ENCODE results near the gene PAIP1. TPM values are rescaled to one million over a fixed set of nuclear protein-coding genes. Genes with fewer than 3 reads are reported as not detected.

Gene PAIP1
- total RNA-seq, 4 donors from 2014 or later: 84.5 to 105 (median 98.5) TPM

GRCh38 chr5:43570450-43571158 lies 13.7 kb upstream of the PAIP1 start:
- intact Hi-C loops (cut with DNase I): no loop called here
- Histone ChIP-seq H3K4me1 (peaks cover 17% of the 10 kb centered on the region in 2 donors), H3K9me3 (no peaks in the 10 kb centered on the region), H3K27ac (no peak overlapping the region), H3K36me3 (no peaks in the 10 kb centered on the region), H3K4me3 (replicated peaks in 1 of 3) (no peak overlapping the region), H3K27me3 (no peaks in the 10 kb centered on the region)
- 88 to 93% methylated on average over 8 of the region's 8 CpGs for WGBS, 2 donors
- DNase-seq: no peak
- TF ChIP-seq CTCF (IDR thresholded peaks at IDR 0.05): no peak
- TF ChIP-seq POLR2A (IDR thresholded peaks at IDR 0.05): no peak

DNA sequence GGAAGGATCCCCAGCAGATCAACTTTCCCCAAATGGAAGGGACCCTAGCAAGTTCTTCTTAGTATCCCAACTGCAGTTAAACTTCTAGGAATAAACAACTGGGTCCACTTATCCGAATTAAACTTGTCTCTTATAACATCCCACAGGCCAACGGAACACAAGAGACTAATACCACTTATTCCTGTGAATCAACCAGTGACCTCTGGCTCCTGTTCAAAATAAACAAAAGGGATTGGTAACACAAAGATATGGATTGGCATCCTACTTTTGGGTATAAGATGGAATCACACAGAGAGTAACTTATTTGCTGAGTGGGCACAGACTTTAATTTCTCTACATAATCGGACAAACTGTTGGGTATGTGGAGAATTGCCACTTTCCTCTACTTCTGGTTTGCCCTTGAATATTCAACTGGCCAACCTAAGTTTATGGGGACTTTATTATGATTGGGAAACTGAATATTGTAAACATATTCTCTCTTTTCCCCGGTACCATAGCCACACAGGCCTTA lies 12.4 kb upstream of the PAIP1 start:
- no peaks in the 10 kb centered on the region for H3K9me3 ChIP-seq
- intact Hi-C loops (cut with DNase I): no loop called here
- no peaks in the 10 kb centered on the region for H3K27me3 ChIP-seq
- no peak overlapping the region for H3K27ac ChIP-seq
- no peaks in the 10 kb centered on the region for H3K36me3 ChIP-seq
- peaks cover 17% of the 10 kb centered on the region in 2 donors for H3K4me1 ChIP-seq
- no peak for DNase-seq
- 92 to 94% methylated on average over 4 of the region's 4 CpGs for WGBS, 2 donors
- H3K4me3 ChIP-seq (replicated peaks in 1 of 3): no peak overlapping the region
- TF ChIP-seq POLR2A (IDR thresholded peaks at IDR 0.05): no peak
- TF ChIP-seq CTCF (IDR thresholded peaks at IDR 0.05): no peak

DNA sequence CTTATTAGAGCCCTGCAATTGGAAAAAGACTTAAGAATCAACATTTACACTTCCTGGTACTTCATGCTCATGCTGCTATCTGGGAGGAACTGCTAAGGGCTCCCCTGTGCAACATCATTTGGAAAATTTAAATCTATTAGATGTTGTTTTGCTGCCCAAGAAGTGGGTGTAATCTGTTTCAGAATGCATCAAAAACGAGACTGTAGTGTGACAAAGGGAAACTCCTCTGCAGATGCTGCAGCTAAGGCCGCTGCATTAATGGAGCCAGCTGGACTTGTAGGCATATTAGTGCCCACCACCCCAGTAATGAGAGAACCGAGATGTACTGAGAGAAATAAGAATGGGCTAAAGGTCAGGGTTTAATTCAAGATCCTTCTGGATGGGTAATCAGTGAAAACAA lies 11.1 kb upstream of the PAIP1 start:
- H3K27ac ChIP-seq: no peak overlapping the region
- H3K4me3 ChIP-seq (replicated peaks in 1 of 3): no peak overlapping the region
- DNase-seq: no peak
- H3K9me3 ChIP-seq: no peaks in the 10 kb centered on the region
- no peaks in the 10 kb centered on the region for H3K36me3 ChIP-seq
- TF ChIP-seq POLR2A (IDR thresholded peaks at IDR 0.05) (no peak), CTCF (IDR thresholded peaks at IDR 0.05) (no peak)
- no peaks in the 10 kb centered on the region for H3K27me3 ChIP-seq
- intact Hi-C loops (cut with DNase I): no loop called here
- 89 to 90% methylated on average over 3 of the region's 3 CpGs for WGBS, 2 donors
- H3K4me1 ChIP-seq: peaks cover 14 to 16% of the 10 kb centered on the region in 2 donors

- H3K36me3 ChIP-seq: no peaks in the 10 kb centered on the region
- TF ChIP-seq CTCF (IDR thresholded peaks at IDR 0.05): no peak
- H3K4me1 ChIP-seq: no peaks in the 10 kb centered on the region
- intact Hi-C loops (cut with DNase I): no loop called here
- DNase-seq: no peak
- H3K4me3 ChIP-seq (replicated peaks in 1 of 3): no peak overlapping the region
- no peaks in the 10 kb centered on the region for H3K27me3 ChIP-seq
- WGBS, 2 donors: 87 to 88% methylated on average over 5 of the region's 5 CpGs
- no peak overlapping the region for H3K27ac ChIP-seq
- H3K9me3 ChIP-seq: no peaks in the 10 kb centered on the region
Measured at GRCh38 chr5:43565043-43565442, 8.2 kb upstream of the PAIP1 start.

DNA sequence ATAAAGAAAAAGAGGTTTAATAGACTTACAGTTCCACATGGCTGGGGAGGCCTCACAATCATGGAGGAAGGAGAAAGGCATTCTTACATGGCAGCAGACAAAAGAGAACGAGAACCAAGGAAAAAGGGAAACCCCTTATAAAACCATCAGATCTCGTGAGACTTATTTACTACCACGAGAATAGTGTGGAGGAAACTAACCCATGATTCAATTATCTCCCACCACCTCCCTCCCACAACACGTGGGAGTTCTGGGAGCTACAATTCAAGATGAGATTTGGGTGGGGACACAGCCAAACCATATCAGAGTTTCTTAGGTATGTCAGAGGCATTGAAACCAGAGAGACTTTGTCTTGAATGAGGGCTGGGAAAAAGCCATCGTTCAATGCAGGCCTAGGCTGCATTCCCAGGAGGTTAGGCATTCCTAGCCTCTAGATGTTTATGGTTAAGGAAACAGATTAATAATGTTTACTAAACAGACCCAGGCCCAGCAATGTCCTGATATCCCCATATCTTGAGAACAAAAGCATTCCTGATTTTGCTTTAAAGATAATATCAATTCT lies 7.5 kb upstream of the PAIP1 start:
- Histone ChIP-seq H3K4me1 (no peaks in the 10 kb centered on the region), H3K27ac (no peak overlapping the region), H3K9me3 (no peaks in the 10 kb centered on the region), H3K4me3 (replicated peaks in 1 of 3) (no peak overlapping the region), H3K36me3 (no peaks in the 10 kb centered on the region), H3K27me3 (no peaks in the 10 kb centered on the region)
- no peak for DNase-seq
- 60 to 66% methylated on average over 5 of the region's 5 CpGs for WGBS, 2 donors
- intact Hi-C loops (cut with DNase I): no loop called here
- TF ChIP-seq CTCF (IDR thresholded peaks at IDR 0.05) (no peak), POLR2A (IDR thresholded peaks at IDR 0.05) (no peak)
